Adipocyte (in vitro differentiated cells): Measurements from ENCODE around the gene SLC22A14.
"Not testable (repeated sequence)": the region's sequence is repeated elsewhere in the genome, so short reads cannot be mapped to it uniquely, and the experiment has no call there.

ENCODE experiments used
- DNase-seq: peaks from one replicate; pipeline ENCODE4 v3.0.0-alpha.2; 2015; ENCODE audit warnings: low read depth
- H3K27me3 ChIP-seq: replicated peaks from 2 replicates; pipeline ENCODE4 v1.7.0; 2013; ENCODE audit warnings: mild to moderate bottlenecking, low read length, moderate library complexity; ENCODE audit not compliant: control insufficient read depth, insufficient read depth
- H3K36me3 ChIP-seq: 2 replicates; pipeline ENCODE4 v1.7.0; 2013; ENCODE audit warnings: low read length, mild to moderate bottlenecking, moderate library complexity; ENCODE audit not compliant: control insufficient read depth, insufficient read depth, severe bottlenecking
- H3K4me1 ChIP-seq: 2 replicates; pipeline ENCODE4 v1.7.0; 2013; ENCODE audit warnings: mild to moderate bottlenecking, low read length, moderate library complexity; ENCODE audit not compliant: control insufficient read depth, insufficient read depth
- H3K4me3 ChIP-seq: 2 replicates; pipeline ENCODE4 v1.7.0; 2013; ENCODE audit warnings: mild to moderate bottlenecking, low read length, moderate library complexity
- H3K9ac ChIP-seq: 2 replicates; pipeline ENCODE4 v1.7.0; 2013; ENCODE audit warnings: mild to moderate bottlenecking, low read length, moderate library complexity
- H3K9me3 ChIP-seq: 2 replicates; pipeline ENCODE4 v1.7.0; 2013; ENCODE audit warnings: mild to moderate bottlenecking, low read length, moderate library complexity; ENCODE audit not compliant: control insufficient read depth

Gene SLC22A14

GRCh38 chr3:38281895-38282686 lies at the start of gene SLC22A14:
Gene SLC22A14 (plus strand): TSS chr3:38282294. CDS start chr3:38306027, 23,733 bp downstream.
- Histone ChIP-seq H3K4me3 (no peak within 1 kb of the TSS), H3K9ac (no peak within 1 kb of the TSS), H3K4me1 (peaks cover 32% of the 10 kb centered on the region), H3K36me3 (peaks cover 15% of the 10 kb centered on the region), H3K9me3 (no peaks in the 10 kb centered on the region), H3K27me3 (no peaks in the 10 kb centered on the region)
- no peak for DNase-seq

GRCh38 chr3:38232701-38233100 lies 49.4 kb upstream of the SLC22A14 start:
- DNase-seq = no peak
- no peaks in the 10 kb centered on the region for H3K27me3 ChIP-seq
- peaks cover 76% of the 10 kb centered on the region for H3K36me3 ChIP-seq
- H3K4me1 ChIP-seq = peaks cover 19% of the 10 kb centered on the region
- H3K9me3 ChIP-seq = peaks cover 4% of the 10 kb centered on the region
- H3K9ac ChIP-seq = no peak overlapping the region
- H3K4me3 ChIP-seq = no peak overlapping the region

- peaks cover 96% of the 10 kb centered on the region for H3K36me3 ChIP-seq
- no peaks in the 10 kb centered on the region for H3K4me1 ChIP-seq
- H3K9ac ChIP-seq = no peak overlapping the region
- DNase-seq = no peak
- H3K9me3 ChIP-seq = peaks cover 17% of the 10 kb centered on the region
- H3K4me3 ChIP-seq = no peak overlapping the region
- H3K27me3 ChIP-seq = no peaks in the 10 kb centered on the region
Measured at GRCh38 chr3:38235466-38235865, 46.6 kb upstream of the SLC22A14 start.

- Histone ChIP-seq H3K4me3 (no peak overlapping the region), H3K36me3 (peaks cover 91% of the 10 kb centered on the region), H3K9me3 (peaks cover 17% of the 10 kb centered on the region), H3K9ac (no peak overlapping the region), H3K4me1 (no peaks in the 10 kb centered on the region), H3K27me3 (no peaks in the 10 kb centered on the region)
- DNase-seq = no peak
Measured at GRCh38 chr3:38238416-38239008, 43.6 kb upstream of the SLC22A14 start.

- H3K27me3 ChIP-seq, DNase-seq, H3K9ac ChIP-seq, H3K4me3 ChIP-seq: not testable (repeated sequence)
- Histone ChIP-seq H3K9me3 (peaks cover 12% of the 10 kb centered on the region), H3K4me1 (peaks cover 12% of the 10 kb centered on the region), H3K36me3 (peaks cover 77% of the 10 kb centered on the region)
Measured at GRCh38 chr3:38242812-38243211, 39.3 kb upstream of the SLC22A14 start.

GRCh38 chr3:38245930-38246329 lies 36.2 kb upstream of the SLC22A14 start:
- H3K27me3 ChIP-seq = no peaks in the 10 kb centered on the region
- peaks cover 14% of the 10 kb centered on the region for H3K4me1 ChIP-seq
- H3K9me3 ChIP-seq = no peaks in the 10 kb centered on the region
- peaks cover 72% of the 10 kb centered on the region for H3K36me3 ChIP-seq
- H3K9ac ChIP-seq = no peak overlapping the region
- no peak for DNase-seq
- H3K4me3 ChIP-seq = no peak overlapping the region

GRCh38 chr3:38247366-38248035 lies 34.6 kb upstream of the SLC22A14 start:
- DNase-seq = peak; percentile 89
- H3K4me1 ChIP-seq = peaks cover 14% of the 10 kb centered on the region
- no peaks in the 10 kb centered on the region for H3K9me3 ChIP-seq
- H3K4me3 ChIP-seq = no peak overlapping the region
- H3K27me3 ChIP-seq = no peaks in the 10 kb centered on the region
- H3K36me3 ChIP-seq = peaks cover 73% of the 10 kb centered on the region
- peak overlapping the region; percentile 54 for H3K9ac ChIP-seq

- H3K36me3 ChIP-seq = peaks cover 83% of the 10 kb centered on the region
- DNase-seq = no peak
- no peaks in the 10 kb centered on the region for H3K27me3 ChIP-seq
- H3K9ac ChIP-seq = no peak overlapping the region
- H3K4me1 ChIP-seq = peaks cover 20% of the 10 kb centered on the region
- no peaks in the 10 kb centered on the region for H3K9me3 ChIP-seq
- no peak overlapping the region for H3K4me3 ChIP-seq
Measured at GRCh38 chr3:38250198-38250597, 31.9 kb upstream of the SLC22A14 start.

- no peaks in the 10 kb centered on the region for H3K27me3 ChIP-seq
- DNase-seq = no peak
- peaks cover 30% of the 10 kb centered on the region for H3K4me1 ChIP-seq
- no peak overlapping the region for H3K9ac ChIP-seq
- H3K36me3 ChIP-seq = peaks cover 78% of the 10 kb centered on the region
- no peak overlapping the region for H3K4me3 ChIP-seq
- H3K9me3 ChIP-seq = no peaks in the 10 kb centered on the region
Measured at GRCh38 chr3:38251197-38251596, 30.9 kb upstream of the SLC22A14 start.

GRCh38 chr3:38253704-38254103 lies 28.4 kb upstream of the SLC22A14 start:
- no peak overlapping the region for H3K4me3 ChIP-seq
- H3K27me3 ChIP-seq = no peaks in the 10 kb centered on the region
- no peak overlapping the region for H3K9ac ChIP-seq
- DNase-seq = no peak
- no peaks in the 10 kb centered on the region for H3K9me3 ChIP-seq
- peaks cover 71% of the 10 kb centered on the region for H3K36me3 ChIP-seq
- peaks cover 26% of the 10 kb centered on the region for H3K4me1 ChIP-seq

- Histone ChIP-seq H3K4me1 (peaks cover 26% of the 10 kb centered on the region), H3K9ac (no peak overlapping the region), H3K9me3 (no peaks in the 10 kb centered on the region), H3K27me3 (no peaks in the 10 kb centered on the region), H3K36me3 (peaks cover 62% of the 10 kb centered on the region), H3K4me3 (no peak overlapping the region)
- DNase-seq = no peak
Measured at GRCh38 chr3:38254872-38255271, 27.2 kb upstream of the SLC22A14 start.
